ENCODE data around the gene SDK1.
"Not testable (repeated sequence)": the region's sequence is repeated elsewhere in the genome, so short reads cannot be mapped to it uniquely, and the experiment has no call there.

The SDK1 gene

DNA sequence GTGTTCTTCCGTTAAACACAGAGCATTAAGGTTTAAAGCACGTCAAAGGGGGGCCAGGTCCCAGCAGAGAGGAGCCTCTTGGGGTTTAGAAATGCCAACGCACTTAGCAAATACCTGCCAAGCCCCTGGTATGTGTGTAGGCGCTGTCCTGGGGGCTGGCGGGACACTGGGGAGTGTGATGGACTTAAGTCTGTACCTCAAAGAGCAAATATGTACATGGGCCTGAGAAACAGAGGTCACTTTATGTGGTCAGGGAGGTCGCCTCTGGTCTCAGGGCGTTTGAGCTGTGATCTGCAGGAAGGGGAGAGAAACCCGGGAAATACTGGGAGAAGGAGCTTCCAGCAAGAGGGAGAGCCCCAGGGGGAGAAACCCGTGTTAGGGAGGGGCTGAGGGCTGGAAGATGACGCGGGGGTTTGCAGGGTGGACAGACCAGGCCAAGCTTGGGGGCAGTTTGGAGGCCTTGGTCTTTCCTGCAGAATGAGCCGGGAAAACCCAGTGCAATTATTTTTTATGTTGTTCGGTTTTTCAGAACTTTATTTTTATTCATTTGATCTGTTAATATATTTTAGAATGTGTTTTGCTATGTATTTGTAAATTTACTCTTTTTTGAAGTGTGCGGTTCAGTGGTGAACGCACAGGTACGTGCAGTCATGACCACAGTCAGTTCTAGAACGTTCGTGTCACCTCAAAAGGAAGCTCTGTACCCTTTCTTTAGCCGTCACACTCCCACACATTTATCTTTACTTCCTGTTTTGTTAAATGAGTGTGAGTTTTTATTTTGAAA is 939.7 kb downstream of the SDK1 start:
- no peak for DNase-seq (ENCODE audit: low read depth in 2 of 2)

GRCh38 chr7:4241304-4241612 is 940.2 kb downstream of the SDK1 start:
- no peak for DNase-seq (ENCODE audit: low read depth in 2 of 2)

GRCh38 chr7:4241791-4242190 is 940.7 kb downstream of the SDK1 start:
- no peak for DNase-seq (ENCODE audit: low read depth in 2 of 2)

- no peak for DNase-seq (ENCODE audit: low read depth in 2 of 2)
Measured at GRCh38 chr7:4242706-4243105, 941.7 kb downstream of the SDK1 start.

DNA sequence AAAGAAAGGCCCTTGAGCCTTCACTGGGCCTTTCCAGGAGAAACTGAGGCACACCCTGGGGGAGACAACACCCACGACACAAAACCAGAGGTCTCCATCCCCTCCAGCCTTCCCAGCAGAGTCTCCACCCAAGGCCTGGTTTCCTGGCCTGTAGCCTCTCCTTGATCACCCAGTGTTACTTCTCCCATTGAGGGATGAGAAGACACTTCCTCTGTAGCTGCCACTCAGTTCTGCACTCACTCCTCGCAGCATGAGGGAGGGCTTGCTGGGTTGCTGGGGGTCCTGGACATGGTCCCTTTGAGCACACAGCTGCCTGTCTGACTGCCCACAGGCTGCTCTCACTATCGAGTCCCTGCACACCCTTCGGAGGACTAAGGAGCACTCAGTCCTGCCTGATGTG is 943.0 kb downstream of the SDK1 start:
- DNase-seq (ENCODE audit: low read depth in 2 of 2) = no peak

DNA sequence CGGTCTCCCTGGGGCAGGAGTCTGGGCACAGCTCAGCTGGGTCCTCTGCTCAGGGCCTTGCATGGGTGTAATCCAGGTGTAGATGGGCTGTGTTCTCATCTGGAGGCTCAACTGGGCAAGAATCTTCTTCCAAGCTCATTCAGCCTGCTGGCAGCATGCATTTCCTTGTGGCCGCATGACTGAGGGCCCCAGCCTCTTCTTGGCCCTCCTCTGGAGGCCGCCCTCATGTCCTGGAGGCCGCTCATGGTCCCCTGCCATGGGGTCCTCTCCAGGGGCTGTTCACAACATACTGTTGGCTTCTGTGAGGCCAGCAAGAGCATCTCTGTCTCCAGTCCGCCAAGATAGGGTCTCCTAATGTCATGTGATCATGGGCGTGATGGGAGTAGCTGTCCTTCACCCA is 943.6 kb downstream of the SDK1 start:
- no peak for DNase-seq (ENCODE audit: low read depth in 2 of 2)

DNA sequence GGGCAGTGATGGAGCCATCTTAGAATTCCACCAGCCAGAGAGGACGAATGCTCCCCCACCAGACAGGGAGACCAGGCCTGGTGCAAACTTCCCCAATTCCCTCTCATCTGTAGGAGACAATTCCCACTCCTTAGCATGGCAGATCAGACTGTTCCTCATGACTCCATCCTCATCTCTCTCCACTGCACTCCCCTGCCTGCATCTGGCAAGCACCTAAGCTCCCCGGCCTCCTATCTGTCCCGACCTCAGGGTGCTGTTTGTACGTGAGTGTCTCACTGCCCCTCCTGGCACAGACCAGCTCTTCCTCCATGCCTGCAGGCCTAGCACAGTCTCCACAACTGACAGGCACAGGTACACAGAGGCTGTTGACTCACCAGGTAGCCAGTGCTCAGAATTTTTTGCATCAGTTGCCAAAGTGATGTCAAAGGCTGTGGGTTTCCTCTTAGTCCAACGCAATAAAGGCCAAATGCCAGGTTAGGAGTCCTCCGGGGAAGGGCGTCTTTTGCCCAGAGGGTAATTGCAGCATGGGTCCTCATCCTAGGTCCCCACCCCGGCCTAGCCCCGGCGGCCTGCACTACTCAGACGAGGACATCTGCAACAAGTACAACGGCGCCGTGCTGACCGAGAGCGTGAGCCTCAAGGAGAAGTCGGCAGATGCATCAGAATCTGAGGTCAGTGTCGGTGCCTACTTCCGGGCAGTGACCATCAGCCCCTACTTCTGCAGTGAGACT is 944.2 kb downstream of the SDK1 start:
- DNase-seq (ENCODE audit: low read depth in 2 of 2) = no peak

DNA sequence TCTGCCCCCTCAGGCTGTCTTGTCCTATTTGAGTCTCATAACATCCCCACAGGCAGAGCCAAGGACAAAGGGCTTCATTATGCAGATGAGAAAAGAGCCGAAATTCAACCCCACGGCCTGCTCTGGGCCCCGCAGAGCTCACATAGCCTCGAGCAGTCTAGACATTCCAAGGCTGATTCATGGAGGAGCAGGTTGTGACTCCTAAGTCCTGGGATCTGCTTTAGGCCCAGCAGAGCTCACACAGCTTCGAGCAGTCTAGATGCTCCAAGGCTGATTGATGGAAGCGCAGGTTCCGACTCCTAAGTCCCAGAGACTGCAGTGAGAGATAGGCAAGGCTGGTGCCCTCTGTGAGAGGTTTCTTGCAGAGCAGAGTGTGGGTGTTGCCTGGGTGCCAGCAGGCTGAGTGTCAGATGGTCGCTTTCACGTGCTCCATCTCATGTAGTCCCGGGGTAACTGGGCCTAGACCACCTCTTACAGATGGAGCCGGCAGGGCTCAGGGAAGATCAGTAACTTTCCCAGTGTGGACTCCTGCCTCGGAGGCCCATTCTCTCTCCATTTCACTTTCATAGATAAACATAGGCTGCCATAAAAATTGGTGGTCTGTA is 944.9 kb downstream of the SDK1 start:
- no peak for DNase-seq (ENCODE audit: low read depth in 2 of 2)

DNA sequence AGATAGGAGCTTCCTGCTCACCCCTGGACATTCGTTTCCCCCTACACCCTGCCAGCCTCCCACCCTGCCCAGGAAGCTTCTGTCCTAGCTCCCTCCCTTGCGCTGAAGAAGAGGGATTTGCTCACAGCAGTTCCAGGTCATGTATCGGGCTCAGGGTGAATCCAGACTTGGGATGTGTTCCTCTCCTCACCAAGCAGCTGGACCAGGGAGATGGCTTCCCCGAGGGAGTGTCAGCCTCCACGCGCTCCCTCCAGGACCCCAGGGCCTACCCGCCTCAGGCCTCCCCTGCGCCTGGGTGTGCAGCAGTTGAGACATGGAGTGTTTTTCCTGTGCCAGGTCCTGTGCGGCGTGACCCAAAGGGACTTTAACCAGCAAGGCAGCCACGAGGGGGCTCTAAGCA is 945.5 kb downstream of the SDK1 start:
- DNase-seq (ENCODE audit: low read depth in 2 of 2) = no peak

GRCh38 chr7:4247106-4247876 is 946.2 kb downstream of the SDK1 start:
- no peak for DNase-seq (ENCODE audit: low read depth in 2 of 2)

DNA sequence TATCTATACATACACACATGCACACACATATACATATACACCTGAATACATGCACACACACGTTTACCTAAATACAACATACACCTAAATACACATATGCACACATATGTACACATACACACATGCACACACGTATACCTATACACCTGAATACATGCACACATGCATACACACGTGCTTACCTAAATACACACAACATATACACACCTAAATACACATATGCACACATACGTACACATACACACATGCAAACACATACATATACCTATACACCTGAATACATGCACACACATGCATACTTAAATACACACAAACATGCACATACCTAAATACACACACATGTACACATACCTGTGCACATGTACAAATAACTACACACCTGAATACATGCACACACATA is 947.2 kb downstream of the SDK1 start:
- DNase-seq (ENCODE audit: low read depth in 2 of 2) = no peak

GRCh38 chr7:4249241-4249640 is 948.2 kb downstream of the SDK1 start:
- DNase-seq (ENCODE audit: low read depth in 2 of 2) = no peak

DNA sequence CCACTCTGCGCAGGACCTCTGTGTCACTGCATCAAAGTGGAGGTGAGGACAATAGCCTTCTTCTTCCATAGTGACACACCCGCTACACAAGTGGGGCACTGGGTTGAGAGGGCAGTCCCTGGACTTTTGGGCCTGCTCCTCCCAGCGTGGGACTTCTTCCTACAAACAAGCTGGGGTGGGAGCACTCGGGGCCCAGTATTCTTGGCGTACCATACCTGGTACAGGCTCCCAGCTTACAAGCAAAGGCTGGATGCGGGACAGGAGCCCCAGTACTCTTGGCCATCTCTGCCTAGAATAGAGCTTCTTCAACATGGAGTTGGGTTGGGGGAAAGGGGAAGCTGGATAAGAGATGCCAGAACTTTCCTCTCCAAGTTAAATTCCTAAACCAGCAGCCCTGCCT is 954.3 kb downstream of the SDK1 start:
- no peak for DNase-seq (ENCODE audit: low read depth in 2 of 2)

- no peak for DNase-seq (ENCODE audit: low read depth in 2 of 2)
Measured at GRCh38 chr7:4256286-4256685, 955.2 kb downstream of the SDK1 start.

GRCh38 chr7:4257146-4258111 is 956.4 kb downstream of the SDK1 start:
- DNase-seq (ENCODE audit: low read depth in 2 of 2) = no peak

DNA sequence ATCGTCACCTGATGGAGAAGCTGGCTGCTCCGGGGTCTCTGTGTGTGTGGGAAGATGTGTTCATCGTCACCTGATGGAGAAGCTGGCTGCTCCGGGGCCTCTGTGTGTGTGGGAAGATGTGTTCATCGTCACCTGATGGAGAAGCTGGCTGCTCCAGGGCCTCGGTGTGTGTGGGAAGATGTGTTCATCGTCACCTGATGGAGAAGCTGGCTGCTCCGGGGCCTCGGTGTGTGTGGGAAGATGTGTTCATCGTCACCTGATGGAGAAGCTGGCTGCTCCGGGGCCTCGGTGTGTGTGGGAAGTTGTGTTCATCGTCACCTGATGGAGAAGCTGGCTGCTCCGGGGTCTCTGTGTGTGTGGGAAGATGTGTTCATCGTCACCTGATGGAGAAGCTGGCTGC is 959.1 kb downstream of the SDK1 start:
- DNase-seq (ENCODE audit: low read depth in 2 of 2) = not testable (repeated sequence)

DNA sequence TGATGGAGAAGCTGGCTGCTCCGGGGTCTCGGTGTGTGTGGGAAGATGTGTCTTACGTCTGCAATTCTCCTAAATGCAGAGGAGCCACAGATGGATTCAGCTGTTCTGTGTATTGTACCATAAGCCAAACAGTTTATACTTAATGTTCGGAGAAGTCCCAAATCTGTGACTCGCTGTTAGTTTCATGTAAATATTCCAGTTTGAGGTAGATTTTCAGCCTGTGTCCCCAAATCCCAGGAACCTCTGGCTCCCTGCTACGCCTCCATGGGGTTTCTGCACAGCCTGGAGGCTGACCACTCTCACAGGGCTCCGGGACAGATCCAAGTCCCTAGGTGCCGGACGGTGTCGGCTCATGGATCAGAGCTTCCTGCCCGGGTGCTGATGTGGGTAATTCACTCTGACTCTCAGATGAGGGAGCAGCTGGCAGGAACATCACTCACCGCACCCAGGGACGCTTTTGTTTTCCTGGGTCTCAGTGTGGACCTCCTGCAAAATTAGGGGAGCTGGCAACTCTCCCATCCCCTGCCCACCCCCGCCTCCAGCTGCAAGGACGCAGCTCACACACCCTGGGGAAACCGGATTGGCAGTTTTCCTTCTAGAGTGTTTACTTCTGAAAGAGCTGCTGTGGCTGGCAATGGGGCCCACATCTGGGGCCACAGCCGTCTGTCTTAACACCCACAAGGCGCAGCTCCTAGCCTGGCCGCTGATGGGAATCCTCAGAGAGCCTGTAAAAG is 960.0 kb downstream of the SDK1 start:
- DNase-seq (ENCODE audit: low read depth in 2 of 2) = no peak

GRCh38 chr7:4261601-4261960 is 960.5 kb downstream of the SDK1 start:
- no peak for DNase-seq (ENCODE audit: low read depth in 2 of 2)

- not testable (repeated sequence) for DNase-seq (ENCODE audit: low read depth in 2 of 2)
Measured at GRCh38 chr7:4264206-4264605, 963.2 kb downstream of the SDK1 start.

GRCh38 chr7:4265066-4265465 is 964.0 kb downstream of the SDK1 start:
- no peak for DNase-seq (ENCODE audit: low read depth in 2 of 2)

DNA sequence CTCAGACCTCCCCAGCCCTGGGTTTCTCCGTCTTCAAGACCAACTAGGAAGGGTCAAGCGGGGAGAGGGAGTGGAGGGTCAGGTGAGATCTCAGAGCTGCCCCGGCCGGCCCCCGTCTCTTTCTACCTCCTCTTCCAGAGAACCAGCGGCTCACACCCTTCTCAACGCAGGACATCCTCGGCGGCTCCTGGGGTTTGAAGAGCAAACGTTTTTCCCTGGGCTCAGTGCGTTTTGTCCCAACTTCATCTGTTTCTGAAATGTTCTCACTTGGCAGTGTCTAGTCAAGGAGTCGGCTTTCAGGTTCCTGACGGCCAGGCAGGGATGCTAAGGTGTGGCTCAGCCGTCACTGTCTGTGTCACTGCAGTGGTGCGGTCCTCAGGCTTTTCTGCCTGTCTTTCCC is 964.6 kb downstream of the SDK1 start:
- no peak for DNase-seq (ENCODE audit: low read depth in 2 of 2)
